Astrocyte of the spinal cord (primary cell): ENCODE measurements around the gene KRT83.

Experiments used
- DNase-seq: peaks from one replicate; pipeline ENCODE4 v3.0.0; 2011; ENCODE audit warnings: low read depth, low spot score
- H3K4me3 ChIP-seq: 2 replicates; pipeline ENCODE4 v1.5.1; 2011; ENCODE audit warnings: low read depth, mild to moderate bottlenecking, low read length, moderate library complexity
- in situ Hi-C: cut with HindIII; loops from 2 replicates; pipeline ENCODE4 v1.10.0; 2017; ENCODE audit warnings: low sequenced_read_pairs
- TF ChIP-seq, protein P1 (sequence below): IDR thresholded peaks from 2 replicates; pipeline ENCODE4 v1.5.1; 2012; ENCODE audit warnings: low read depth, mild to moderate bottlenecking, low read length, inconsistent platforms

Gene KRT83

DNA sequence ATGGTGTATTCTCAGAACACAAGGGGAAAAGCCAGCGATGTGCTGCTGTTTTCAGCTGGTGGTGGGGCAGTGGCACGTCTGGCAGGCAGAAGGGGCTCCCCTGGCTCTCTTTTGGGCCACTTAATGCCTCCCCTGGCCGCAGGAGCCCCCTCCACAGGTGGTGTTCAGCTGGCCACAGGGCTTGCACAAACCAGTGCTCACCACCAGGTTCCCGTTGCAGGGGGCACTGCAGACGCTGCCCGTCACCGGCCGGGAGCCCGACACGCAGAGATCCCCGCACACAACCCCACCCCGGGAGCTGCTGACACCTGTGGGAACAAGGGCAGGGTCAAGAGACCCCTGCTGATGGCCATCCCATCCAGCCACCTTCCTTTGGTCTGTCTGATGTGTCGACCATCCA is 6.7 kb downstream of the KRT83 start:
- TF ChIP-seq, protein P1, sequence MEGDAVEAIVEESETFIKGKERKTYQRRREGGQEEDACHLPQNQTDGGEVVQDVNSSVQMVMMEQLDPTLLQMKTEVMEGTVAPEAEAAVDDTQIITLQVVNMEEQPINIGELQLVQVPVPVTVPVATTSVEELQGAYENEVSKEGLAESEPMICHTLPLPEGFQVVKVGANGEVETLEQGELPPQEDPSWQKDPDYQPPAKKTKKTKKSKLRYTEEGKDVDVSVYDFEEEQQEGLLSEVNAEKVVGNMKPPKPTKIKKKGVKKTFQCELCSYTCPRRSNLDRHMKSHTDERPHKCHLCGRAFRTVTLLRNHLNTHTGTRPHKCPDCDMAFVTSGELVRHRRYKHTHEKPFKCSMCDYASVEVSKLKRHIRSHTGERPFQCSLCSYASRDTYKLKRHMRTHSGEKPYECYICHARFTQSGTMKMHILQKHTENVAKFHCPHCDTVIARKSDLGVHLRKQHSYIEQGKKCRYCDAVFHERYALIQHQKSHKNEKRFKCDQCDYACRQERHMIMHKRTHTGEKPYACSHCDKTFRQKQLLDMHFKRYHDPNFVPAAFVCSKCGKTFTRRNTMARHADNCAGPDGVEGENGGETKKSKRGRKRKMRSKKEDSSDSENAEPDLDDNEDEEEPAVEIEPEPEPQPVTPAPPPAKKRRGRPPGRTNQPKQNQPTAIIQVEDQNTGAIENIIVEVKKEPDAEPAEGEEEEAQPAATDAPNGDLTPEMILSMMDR: no peak
- no peak for DNase-seq
- in situ Hi-C loops: no loop called here
- no peak overlapping the region for H3K4me3 ChIP-seq

DNA sequence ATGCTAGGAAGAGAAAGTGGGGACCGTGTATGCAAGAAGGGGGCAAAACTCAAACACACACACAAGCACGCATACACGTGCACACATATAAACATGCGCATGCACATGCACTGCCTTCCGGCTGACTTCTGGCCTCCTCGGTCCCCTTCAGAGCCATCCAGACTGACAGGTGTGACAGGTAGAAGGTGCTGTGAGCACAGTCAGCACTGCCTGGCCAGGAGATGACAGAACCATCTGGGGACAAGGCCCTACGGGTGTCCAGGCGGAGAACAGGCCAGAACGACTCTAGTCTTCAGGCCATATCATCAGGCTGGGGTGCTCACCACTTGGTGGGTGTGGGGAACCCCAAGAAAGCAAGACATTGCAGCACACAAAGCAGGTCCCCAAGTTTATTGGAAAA is 7.3 kb downstream of the KRT83 start:
- TF ChIP-seq, protein P1: no peak
- DNase-seq: no peak
- H3K4me3 ChIP-seq: no peak overlapping the region
- in situ Hi-C loops: no loop called here

DNA sequence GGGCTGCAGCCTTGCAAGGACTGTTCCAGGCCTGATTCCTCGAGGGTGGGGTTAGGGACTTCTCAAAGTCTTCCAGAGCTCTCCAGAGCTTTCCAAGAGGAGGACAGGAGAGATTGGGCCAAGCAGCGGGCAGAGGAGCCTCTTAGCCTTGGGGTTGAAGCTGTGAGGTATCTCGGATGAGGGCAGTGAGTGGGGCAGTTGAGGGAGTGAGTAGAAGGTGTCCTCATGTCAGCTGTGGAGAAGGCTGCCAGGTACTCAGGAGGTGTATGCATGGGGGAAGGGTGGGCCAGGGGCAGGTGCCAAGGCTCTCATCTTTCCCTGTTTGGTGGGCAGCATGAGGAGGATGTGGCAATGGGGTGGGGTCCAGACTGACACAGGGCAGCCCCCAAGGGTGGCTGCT is 7.7 kb downstream of the KRT83 start:
- in situ Hi-C loops: no loop called here
- DNase-seq: no peak
- H3K4me3 ChIP-seq: no peak overlapping the region
- TF ChIP-seq, protein P1: no peak

DNA sequence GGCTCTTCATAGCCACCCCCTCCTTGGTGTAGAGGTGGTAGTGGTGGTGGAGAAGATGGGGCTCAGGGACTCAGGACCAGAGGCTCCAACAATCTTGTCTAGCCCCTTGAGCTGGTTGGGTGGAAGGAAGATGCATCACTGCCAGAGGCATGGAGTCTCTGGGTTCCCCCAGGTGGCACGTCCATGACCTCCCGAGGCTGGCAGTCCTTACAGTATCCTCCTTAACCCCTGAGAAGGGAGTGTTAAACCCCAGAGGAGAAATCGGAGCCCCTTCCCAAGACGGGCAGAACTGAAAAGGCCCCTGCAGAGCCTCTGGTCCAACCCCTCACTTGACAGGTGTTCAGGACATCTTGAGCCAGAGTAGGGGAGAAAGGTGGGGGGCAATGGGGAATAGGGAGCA is 9.1 kb downstream of the KRT83 start:
- in situ Hi-C loops: no loop called here
- no peak overlapping the region for H3K4me3 ChIP-seq
- TF ChIP-seq, protein P1: no peak
- no peak for DNase-seq

DNA sequence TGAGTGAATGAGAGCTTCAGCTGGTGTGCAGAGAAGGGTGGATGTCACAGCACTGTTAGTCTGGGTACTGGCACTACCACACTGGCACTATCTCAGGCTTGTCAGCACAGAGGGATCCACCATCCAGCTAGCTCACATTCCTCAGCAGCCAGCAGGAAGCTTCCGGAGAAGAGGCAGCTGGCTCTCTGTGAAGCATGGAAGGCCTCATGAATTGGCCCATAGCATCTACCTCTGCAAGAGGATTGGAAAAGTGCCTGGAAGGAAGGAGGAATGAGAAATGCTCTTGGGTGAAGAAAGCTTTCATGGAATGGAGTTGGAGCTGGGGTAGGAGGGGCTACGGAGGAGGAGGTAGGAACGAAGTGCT is 9.9 kb downstream of the KRT83 start:
- in situ Hi-C loops: no loop called here
- no peak for DNase-seq
- TF ChIP-seq, protein P1: no peak
- no peak overlapping the region for H3K4me3 ChIP-seq

DNA sequence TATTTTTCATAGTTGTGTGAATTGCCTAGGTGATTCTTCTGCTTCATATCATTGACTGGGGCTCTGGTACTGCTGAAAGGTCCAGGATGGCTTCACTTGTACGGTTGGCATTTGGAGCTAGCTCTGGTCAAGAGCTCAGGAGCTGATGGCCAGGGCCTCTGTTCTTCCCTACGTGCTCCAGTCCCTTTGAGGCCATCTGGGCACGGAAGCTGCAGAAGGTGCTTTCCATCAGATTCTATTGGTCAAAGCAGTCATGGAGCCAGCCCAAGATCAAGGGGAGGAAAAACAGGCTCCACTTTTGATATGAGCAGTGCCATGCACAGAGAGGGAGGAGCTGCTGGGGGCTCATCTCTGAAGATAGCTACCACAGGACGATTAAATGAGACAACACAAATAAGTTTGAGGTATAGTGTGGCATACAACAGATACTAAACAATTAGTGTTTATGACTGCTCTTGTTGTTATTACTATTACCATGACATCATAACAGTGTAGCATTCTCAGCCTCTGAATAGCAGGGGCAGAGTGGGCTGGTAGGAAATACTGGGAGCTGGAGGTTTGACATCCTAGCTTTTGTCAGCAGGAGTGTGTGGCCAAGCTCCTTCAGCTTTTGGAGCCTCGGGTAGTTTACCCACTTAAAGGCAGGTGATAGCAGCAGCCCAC is 10.4 kb downstream of the KRT83 start:
- in situ Hi-C loops: no loop called here
- DNase-seq: no peak
- H3K4me3 ChIP-seq: no peak overlapping the region
- TF ChIP-seq, protein P1: no peak
